GM12864 (cell line): ENCODE data around the gene HHIPL1.

Experiments
- DNase-seq: peaks from one replicate; pipeline ENCODE4 v3.0.0-alpha.2; 2011; ENCODE audit warnings: low read depth
- H3K4me3 ChIP-seq: 2 replicates; pipeline ENCODE4 v1.5.1; 2011; ENCODE audit warnings: mild to moderate bottlenecking, low read depth, low read length, control low read depth
- TF ChIP-seq, protein P1 (sequence below): IDR thresholded peaks from 2 replicates; pipeline ENCODE4 v1.5.1; 2011; ENCODE audit warnings: low read depth, mild to moderate bottlenecking, moderate library complexity, low read length, control low read depth, inconsistent platforms; ENCODE audit errors: missing control alignments

HHIPL1 gene

GRCh38 chr14:99599393-99599792, 45.5 kb upstream of the HHIPL1 start:
- TF ChIP-seq, protein P1, sequence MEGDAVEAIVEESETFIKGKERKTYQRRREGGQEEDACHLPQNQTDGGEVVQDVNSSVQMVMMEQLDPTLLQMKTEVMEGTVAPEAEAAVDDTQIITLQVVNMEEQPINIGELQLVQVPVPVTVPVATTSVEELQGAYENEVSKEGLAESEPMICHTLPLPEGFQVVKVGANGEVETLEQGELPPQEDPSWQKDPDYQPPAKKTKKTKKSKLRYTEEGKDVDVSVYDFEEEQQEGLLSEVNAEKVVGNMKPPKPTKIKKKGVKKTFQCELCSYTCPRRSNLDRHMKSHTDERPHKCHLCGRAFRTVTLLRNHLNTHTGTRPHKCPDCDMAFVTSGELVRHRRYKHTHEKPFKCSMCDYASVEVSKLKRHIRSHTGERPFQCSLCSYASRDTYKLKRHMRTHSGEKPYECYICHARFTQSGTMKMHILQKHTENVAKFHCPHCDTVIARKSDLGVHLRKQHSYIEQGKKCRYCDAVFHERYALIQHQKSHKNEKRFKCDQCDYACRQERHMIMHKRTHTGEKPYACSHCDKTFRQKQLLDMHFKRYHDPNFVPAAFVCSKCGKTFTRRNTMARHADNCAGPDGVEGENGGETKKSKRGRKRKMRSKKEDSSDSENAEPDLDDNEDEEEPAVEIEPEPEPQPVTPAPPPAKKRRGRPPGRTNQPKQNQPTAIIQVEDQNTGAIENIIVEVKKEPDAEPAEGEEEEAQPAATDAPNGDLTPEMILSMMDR: no peak
- DNase-seq: no peak
- no peak overlapping the region for H3K4me3 ChIP-seq

DNA sequence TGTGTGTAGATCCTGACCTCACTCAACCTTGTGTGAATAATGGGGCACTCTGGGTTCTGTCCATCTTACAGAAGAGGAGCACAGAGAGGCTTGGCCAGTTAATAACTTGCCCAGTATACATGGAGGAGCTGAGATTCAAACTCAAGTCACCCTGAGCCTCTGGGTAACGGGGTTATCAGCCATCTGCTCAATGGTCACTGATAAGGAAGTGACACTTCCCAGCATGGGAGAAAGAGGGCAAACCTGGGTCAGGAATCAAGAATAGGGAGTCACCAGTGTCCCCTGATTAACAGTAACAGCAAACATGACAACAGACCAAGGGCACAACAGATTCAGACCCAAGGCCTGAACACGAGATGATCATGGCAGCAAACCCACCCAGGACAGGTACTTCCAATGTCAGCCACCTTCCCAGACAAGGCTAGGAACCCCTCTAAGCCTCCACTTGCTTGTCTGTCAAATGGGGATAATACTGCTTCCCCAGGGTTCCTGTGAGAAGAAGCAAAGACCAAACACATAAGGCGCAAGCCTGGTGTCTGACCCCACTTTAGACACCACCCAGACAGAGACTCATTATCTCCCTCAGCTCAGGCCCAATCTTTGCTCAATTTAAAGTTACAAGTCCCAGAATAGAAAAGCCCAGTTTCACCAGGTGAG, 44.6 kb upstream of the HHIPL1 start:
- no peak overlapping the region for H3K4me3 ChIP-seq
- TF ChIP-seq, protein P1: no peak
- DNase-seq: no peak

GRCh38 chr14:99601361-99601831, 43.5 kb upstream of the HHIPL1 start:
- TF ChIP-seq, protein P1: no peak
- H3K4me3 ChIP-seq: no peak overlapping the region

GRCh38 chr14:99602054-99602787, 42.7 kb upstream of the HHIPL1 start:
- TF ChIP-seq, protein P1: no peak
- no peak overlapping the region for H3K4me3 ChIP-seq
- DNase-seq: no peak

More at GRCh38 chr14:99601361-99601831, 43.5 kb upstream of the HHIPL1 start:
- no peak for DNase-seq

DNA sequence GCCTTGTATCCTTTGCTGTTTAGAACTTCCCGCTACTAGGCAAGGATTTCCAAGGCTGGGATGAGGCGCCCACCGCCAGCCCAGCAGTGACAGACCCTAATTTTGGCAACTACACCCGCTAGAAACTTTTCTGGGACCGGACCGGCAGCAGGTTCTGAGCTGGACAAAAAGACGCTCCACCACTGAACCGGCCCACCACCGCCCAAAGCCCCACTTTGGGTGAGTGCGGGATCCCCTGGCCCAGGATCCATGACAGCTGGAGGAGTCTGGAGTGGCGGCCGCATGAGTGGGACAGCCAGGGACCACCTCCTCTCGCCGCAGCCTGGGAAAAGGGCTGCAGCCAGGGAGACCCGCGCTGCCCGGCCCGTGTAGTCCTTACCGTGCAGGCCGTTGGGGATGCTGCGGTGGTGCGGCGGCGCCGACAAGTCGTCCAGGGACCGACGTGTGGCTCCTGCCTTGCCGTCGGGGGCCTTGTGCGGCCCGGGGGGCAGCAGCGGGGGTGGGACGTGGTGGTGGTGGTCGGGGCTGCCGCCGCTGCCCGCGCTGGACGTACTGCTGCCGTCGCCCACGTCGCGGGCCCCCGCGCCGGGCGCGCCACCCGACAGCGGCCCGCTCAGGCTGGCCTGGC, 42.0 kb upstream of the HHIPL1 start:
- DNase-seq: no peak
- no peak overlapping the region for H3K4me3 ChIP-seq
- TF ChIP-seq, protein P1: no peak

DNA sequence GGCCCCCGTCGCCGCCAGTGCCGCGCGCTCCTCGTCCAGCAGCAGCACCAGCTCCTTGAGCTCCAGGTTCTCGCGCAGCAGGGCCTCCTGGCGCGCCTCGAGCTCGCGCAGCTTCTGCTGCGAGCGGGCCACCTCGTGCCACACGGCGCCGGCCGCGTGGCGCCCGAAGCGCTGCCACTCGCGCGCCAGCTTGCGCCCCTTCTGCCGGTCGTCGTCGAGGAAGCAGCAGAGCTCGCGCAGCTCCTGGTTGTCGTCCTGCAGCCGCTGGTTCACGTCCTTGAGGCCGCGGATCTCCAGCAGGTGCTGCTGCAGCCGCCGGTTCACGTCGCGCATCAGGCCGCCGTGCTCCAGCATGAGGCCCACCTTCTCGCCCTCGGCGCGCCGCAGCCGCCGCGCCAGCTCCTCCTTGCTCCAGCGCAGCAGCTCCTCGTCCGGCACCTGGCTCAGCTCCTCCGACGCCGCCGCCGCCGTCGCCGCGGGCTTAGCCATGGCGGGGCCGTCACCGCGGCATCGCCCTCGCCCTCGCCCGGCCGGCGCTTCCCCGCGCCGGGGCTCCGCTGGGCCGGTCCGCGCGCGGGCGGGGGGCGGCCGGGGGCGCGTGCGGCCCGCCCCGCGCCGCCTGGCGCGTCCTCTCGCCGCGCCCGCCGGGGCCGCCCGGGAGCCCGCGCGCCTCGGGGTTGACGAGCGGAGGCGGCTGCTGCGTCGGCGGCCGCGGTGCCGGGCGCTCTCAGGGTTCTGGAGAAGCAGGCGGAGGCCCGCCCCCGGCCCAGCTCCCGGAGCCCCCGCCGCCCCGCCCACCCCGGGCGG, 41.3 kb upstream of the HHIPL1 start, which contains the start of gene CCDC85C:
TSS of gene CCDC85C (minus strand) at position 737 of the 807 bp plus-strand sequence. CDS start at position 489, 248 bp downstream.
- H3K4me3 ChIP-seq: peak within 1 kb of the TSS; percentile 53
- TF ChIP-seq, protein P1: no peak
- DNase-seq: no peak
